HCT116 (cell line): ENCODE measurements around the gene ENTPD8. TPM values are rescaled to one million over a fixed set of nuclear protein-coding genes. Genes with fewer than 3 reads are reported as not detected.
A peak's percentile ranks its signal among the peaks of the same experiment; 100 is the strongest.

Source experiments
- ATAC-seq: fragments of 200-7000 bp; cut with Tn5 transposase; 2 replicates; pipeline ENCODE4 v1.9.1; 2020; ENCODE audit warnings: mild to moderate bottlenecking, moderate library complexity
- BruUV-seq: library from RNA; stranded (reverse); fragments of 400-500 nt; replicated peaks from 2 replicates; lab custom pipeline; 2021; lab: Mats Ljungman, UMichigan
- CTCF ChIA-PET: fragments of 300-600 bp; sonication (Branson Sonifier 250); formaldehyde crosslinking; loops from one replicate; lab custom pipeline; 2021; ENCODE audit warnings: antibody characterized with exemption; lab: Charles Lee
- POLR2A ChIA-PET: fragments of 300-600, 350-600 bp; sonication (Branson Sonifier 250); formaldehyde crosslinking; loops from one replicate; lab custom pipeline; 2021; ENCODE audit warnings: antibody characterized with exemption; lab: Charles Lee
- RAD21 ChIA-PET, 2 experiments: fragments of 300-600 bp; sonication (Branson Sonifier 250); formaldehyde crosslinking; loops; one replicate each; lab custom pipeline; 2023; ENCODE audit warnings: low total read pairs in 2 of 2; ENCODE audit not compliant: uncharacterized antibody in 2 of 2, unreplicated experiment in 2 of 2, low non-redundant PET in 1 of 2; lab: Charles Lee
- DNase-seq: peaks from one replicate; pipeline ENCODE4 v3.0.0-alpha.2; 2010; ENCODE audit warnings: low read depth, low spot score
- H2AFZ ChIP-seq: fragments of 200-600 bp; shearing (Covaris generic), sonication (generic); 2 replicates; pipeline ENCODE4 v1.6.1; 2017; ENCODE audit warnings: low read depth, mixed run types, mixed read lengths, antibody characterized with exemption, low read length; ENCODE audit not compliant: poor library complexity, severe bottlenecking
- H3K27ac ChIP-seq: 2 replicates; pipeline ENCODE4 v1.5.1; 2012; ENCODE audit warnings: low read depth, low read length
- H3K27me3 ChIP-seq: fragments of 200-600 bp; sonication (generic); 2 replicates; pipeline ENCODE4 v1.6.1; 2016; ENCODE audit warnings: mixed run types, low read length, mixed read lengths; ENCODE audit not compliant: insufficient read depth
- H3K36me3 ChIP-seq, 2 experiments: fragments of 200-500 bp in 1 of 2; fragments of 200-600 bp in 1 of 2; sonication (Bioruptor generic) in 1 of 2; sonication (generic) in 1 of 2; 2 replicates each; pipeline versions ENCODE4 v1.5.1 to v1.6.1; 2014 to 2016; ENCODE audit warnings: low read length in 2 of 2, inconsistent platforms in 1 of 2, mixed read lengths in 1 of 2, mixed run types in 1 of 2; ENCODE audit not compliant: insufficient read depth in 2 of 2, control insufficient read depth in 1 of 2
- H3K4me1 ChIP-seq, 2 experiments: fragments of 200-600 bp in 1 of 2; sonication (generic) in 1 of 2; 2 replicates each; pipeline versions ENCODE4 v1.5.1 to v1.6.1; 2012 to 2017; ENCODE audit warnings: low read length in 2 of 2, inconsistent platforms in 1 of 2, mild to moderate bottlenecking in 1 of 2, mixed read lengths in 1 of 2, mixed run types in 1 of 2, moderate library complexity in 1 of 2; ENCODE audit not compliant: insufficient read depth in 2 of 2, control insufficient read depth in 1 of 2
- H3K4me2 ChIP-seq: fragments of 200-600 bp; sonication (generic); 2 replicates; pipeline ENCODE4 v1.6.1; 2017; ENCODE audit warnings: mixed run types, low read length, mixed read lengths
- H3K4me3 ChIP-seq, 2 experiments: fragments of 200-600 bp in 1 of 2; sonication (generic) in 1 of 2; replicated peaks in 1 of 2; 2 replicates each; pipeline ENCODE4 v1.5.1; 2011 to 2016; ENCODE audit warnings: low read length in 2 of 2, control low read depth in 1 of 2, low read depth in 1 of 2, mild to moderate bottlenecking in 1 of 2, mixed read lengths in 1 of 2, mixed run types in 1 of 2
- H3K79me2 ChIP-seq: fragments of 200-600 bp; sonication (generic); 2 replicates; pipeline ENCODE4 v1.6.1; 2017; ENCODE audit warnings: mild to moderate bottlenecking, mixed run types, low read length, moderate library complexity, mixed read lengths; ENCODE audit not compliant: insufficient read depth
- H3K9ac ChIP-seq: fragments of 200-600 bp; sonication (generic); 2 replicates; pipeline ENCODE4 v1.6.1; 2016; ENCODE audit warnings: low read length, mixed read lengths
- H3K9me2 ChIP-seq: fragments of 200-600 bp; sonication (generic), shearing (Covaris generic); 2 replicates; pipeline ENCODE4 v1.6.1; 2017; ENCODE audit warnings: mixed run types, mild to moderate bottlenecking, moderate library complexity; ENCODE audit not compliant: insufficient read depth
- H3K9me3 ChIP-seq, 2 experiments: fragments of 200-500 bp in 1 of 2; fragments of 200-600 bp in 1 of 2; sonication (Bioruptor generic) in 1 of 2; sonication (generic) in 1 of 2; 2 replicates each; pipeline ENCODE4 v1.6.1; 2014 to 2017; ENCODE audit warnings: low read length in 2 of 2, mixed read lengths in 2 of 2, inconsistent platforms in 1 of 2, low read depth in 1 of 2, mild to moderate bottlenecking in 1 of 2, mixed run types in 1 of 2, moderate library complexity in 1 of 2; ENCODE audit not compliant: control insufficient read depth in 1 of 2, insufficient read depth in 1 of 2
- H4K20me1 ChIP-seq: fragments of 200-600 bp; sonication (generic), shearing (Covaris generic); 2 replicates; pipeline ENCODE4 v1.6.1; 2017; ENCODE audit warnings: mixed run types, mild to moderate bottlenecking, moderate library complexity; ENCODE audit not compliant: insufficient read depth
- CBX3 ChIP-seq: IDR thresholded peaks from 2 replicates; pipeline ENCODE4 v1.6.1; 2012; ENCODE audit warnings: low read depth
- ELF1 ChIP-seq: IDR thresholded peaks from 2 replicates; pipeline ENCODE4 v1.6.1; 2012; ENCODE audit warnings: low read depth, borderline replicate concordance
- SP1 ChIP-seq: IDR thresholded peaks from 2 replicates; pipeline ENCODE4 v1.6.1; 2012; ENCODE audit warnings: low read depth
- intact Hi-C: fragments of 100-400 bp; cut with micrococcal nuclease; formaldehyde crosslinking; loops from 2 replicates; pipeline ENCODE4 v1.10.0; 2022
- total RNA-seq: library from RNA; stranded (reverse); gene quantifications from one replicate; pipeline ENCODE4 v1.2.1, GENCODE V29; 2021; ENCODE audit not compliant: unreplicated experiment
- TF ChIP-seq, protein P1 (sequence below), 3 experiments: fragments of 200-600 bp in 1 of 3; sonication (generic) in 1 of 3; IDR thresholded peaks in 2 of 3; conservative IDR thresholded peaks in 1 of 3; 2 replicates each; pipeline ENCODE4 v1.5.1; 2012 to 2017; ENCODE audit warnings: low read depth in 2 of 3, low read length in 2 of 3, antibody characterized with exemption in 1 of 3, borderline replicate concordance in 1 of 3, control low read depth in 1 of 3, mild to moderate bottlenecking in 1 of 3, mixed read lengths in 1 of 3, mixed run types in 1 of 3, moderate library complexity in 1 of 3; ENCODE audit not compliant: insufficient read depth in 1 of 3

ENTPD8 gene
- total RNA-seq, 1 experiment from 2014 or later: 1.7 TPM

DNA sequence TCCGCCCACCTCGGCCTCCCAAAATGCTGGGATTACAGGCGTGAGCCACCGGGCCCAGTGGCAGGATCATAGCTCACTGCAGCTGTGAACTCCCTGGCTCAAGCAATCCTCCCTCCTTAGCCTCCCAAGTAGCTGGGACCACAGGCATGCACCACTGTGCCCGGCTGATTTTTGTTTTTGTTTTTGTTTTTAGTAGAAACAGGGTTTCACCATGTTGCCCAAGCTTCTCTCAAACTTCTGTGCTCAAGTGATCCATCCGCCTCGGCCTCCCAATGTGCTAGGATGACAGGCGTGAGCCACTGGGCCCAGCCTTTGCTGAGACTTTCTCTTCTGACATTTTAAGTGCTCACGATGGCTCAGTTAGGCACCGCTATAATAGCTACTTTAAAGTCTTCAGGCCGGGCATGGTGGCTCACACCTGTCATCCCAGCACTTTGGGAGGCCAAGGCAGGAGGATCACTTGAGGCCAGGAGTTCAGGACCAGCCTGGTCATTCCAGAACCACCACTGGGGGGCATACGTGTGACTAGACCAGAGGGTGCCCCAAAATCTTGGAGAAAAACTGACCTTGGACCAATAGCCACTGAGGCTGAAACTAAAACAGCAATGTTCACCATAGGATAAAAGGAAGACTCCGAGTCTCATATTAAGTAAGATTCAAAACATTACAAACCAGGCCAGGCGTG lies 3.1 kb upstream of the ENTPD8 start:
- H3K27ac ChIP-seq: no peak overlapping the region
- RAD21 ChIA-PET: interaction anchor here in 1 of 2 experiments (1.3 kb wide), 1 partner anchor 158 kb away, joined by 4 read pairs; no protein-coding TSS in a partner anchor
- DNase-seq: no peak
- H3K4me2 ChIP-seq: no peak overlapping the region
- no TSS peak for BruUV-seq
- no peak overlapping the region for H3K9ac ChIP-seq
- no peaks in the 10 kb centered on the region for H3K79me2 ChIP-seq
- ATAC-seq: no peak
- no peaks in the 10 kb centered on the region for H3K9me3 ChIP-seq
- POLR2A ChIA-PET: interaction anchor here (1.3 kb wide), 1 partner anchor 19 kb away, joined by 3 read pairs; no protein-coding TSS in a partner anchor
- peaks cover 16 to 33% of the 10 kb centered on the region in 2 experiments for H3K4me1 ChIP-seq
- no peak for TF ChIP-seq ELF1
- TF ChIP-seq, protein P1, sequence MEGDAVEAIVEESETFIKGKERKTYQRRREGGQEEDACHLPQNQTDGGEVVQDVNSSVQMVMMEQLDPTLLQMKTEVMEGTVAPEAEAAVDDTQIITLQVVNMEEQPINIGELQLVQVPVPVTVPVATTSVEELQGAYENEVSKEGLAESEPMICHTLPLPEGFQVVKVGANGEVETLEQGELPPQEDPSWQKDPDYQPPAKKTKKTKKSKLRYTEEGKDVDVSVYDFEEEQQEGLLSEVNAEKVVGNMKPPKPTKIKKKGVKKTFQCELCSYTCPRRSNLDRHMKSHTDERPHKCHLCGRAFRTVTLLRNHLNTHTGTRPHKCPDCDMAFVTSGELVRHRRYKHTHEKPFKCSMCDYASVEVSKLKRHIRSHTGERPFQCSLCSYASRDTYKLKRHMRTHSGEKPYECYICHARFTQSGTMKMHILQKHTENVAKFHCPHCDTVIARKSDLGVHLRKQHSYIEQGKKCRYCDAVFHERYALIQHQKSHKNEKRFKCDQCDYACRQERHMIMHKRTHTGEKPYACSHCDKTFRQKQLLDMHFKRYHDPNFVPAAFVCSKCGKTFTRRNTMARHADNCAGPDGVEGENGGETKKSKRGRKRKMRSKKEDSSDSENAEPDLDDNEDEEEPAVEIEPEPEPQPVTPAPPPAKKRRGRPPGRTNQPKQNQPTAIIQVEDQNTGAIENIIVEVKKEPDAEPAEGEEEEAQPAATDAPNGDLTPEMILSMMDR (IDR thresholded peaks at IDR 0.05 in 2 of 3, conservative IDR thresholded peaks at IDR 0.05 in 1 of 3; ENCODE audit: borderline replicate concordance in 1 of 3, insufficient read depth in 1 of 3, low read depth in 2 of 3, low read length in 2 of 3): peak in 2 of 3 experiments; percentile 22 to 23; a peak in 1 of 6 replicates
- no peaks in the 10 kb centered on the region for H3K9me2 ChIP-seq
- CTCF ChIA-PET: interaction anchor here (0.8 to 1.9 kb wide), 4 partner anchors 21 to 157 kb away, joined by 3 to 10 read pairs (median 6); partner anchors contain the start of genes EXD3, MRPL41, NOXA1 and NRARP
- no peaks in the 10 kb centered on the region for H3K27me3 ChIP-seq
- no peak overlapping the region for H2AFZ ChIP-seq
- H3K4me3 ChIP-seq: no peak overlapping the region
- H4K20me1 ChIP-seq: no peaks in the 10 kb centered on the region
- intact Hi-C loops: loop anchor here (2.0 kb wide), 1 partner anchor 149 kb away; no protein-coding TSS in a partner anchor
- H3K36me3 ChIP-seq: peaks cover 0 to 2% of the 10 kb centered on the region in 2 experiments; a peak in 1 of 4 replicates

DNA sequence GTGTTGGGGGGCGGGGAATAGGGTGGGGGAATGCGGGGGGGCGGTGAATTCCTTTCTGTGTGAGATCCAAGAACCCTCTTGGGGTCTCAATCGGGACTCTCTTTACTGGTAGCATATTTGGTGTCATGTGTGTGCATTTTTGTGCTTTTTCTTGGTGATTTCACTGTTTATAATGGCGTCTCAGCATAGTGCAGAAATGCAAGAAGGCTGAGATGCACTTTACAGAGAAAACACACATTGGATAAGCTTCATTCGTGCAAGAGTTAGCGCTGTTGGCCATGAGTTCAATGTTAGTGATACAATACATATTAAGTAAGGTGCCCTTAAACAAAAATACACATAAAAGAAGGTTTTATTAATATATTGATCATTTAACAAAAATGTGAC lies 771 bp upstream of the ENTPD8 start:
- POLR2A ChIA-PET: interaction anchor here (0.9 to 1.2 kb wide), 3 partner anchors 12 to 201 kb away, joined by 3 read pairs; partner anchors contain the start of gene TUBB4B

More for the DNA sequence above, 771 bp upstream of the ENTPD8 start:
- H3K36me3 ChIP-seq: no peaks in the 10 kb centered on the region
- no peaks in the 10 kb centered on the region for H3K27me3 ChIP-seq
- no peaks in the 10 kb centered on the region for H3K79me2 ChIP-seq
- ChIA-PET CTCF (interaction anchor here (1.5 kb wide), 1 partner anchor 19 kb away, joined by 10 read pairs; the partner anchor contains the start of genes EXD3 and NOXA1), RAD21 (interaction anchor here in 1 of 2 experiments (0.7 kb wide), 1 partner anchor 19 kb away, joined by 3 read pairs; the partner anchor contains the start of gene EXD3)
- DNase-seq: no peak
- no peaks in the 10 kb centered on the region for H3K9me2 ChIP-seq
- no peaks in the 10 kb centered on the region for H4K20me1 ChIP-seq
- H3K4me2 ChIP-seq: peak overlapping the region; percentile 89
- peaks cover 21 to 44% of the 10 kb centered on the region in 2 experiments for H3K4me1 ChIP-seq
- H3K9ac ChIP-seq: peak overlapping the region; percentile 23; the same call in 1 of the 2 replicates
- ATAC-seq: 0 out of 2 replicates have a peak, but pooled peaks have one; percentile 0
- no peaks in the 10 kb centered on the region for H3K9me3 ChIP-seq
- peak overlapping the region; percentile 26 to 33; a peak in 3 of 4 replicates for H3K4me3 ChIP-seq
- BruUV-seq: no TSS peak
- peak overlapping the region; percentile 97 for H2AFZ ChIP-seq
- TF ChIP-seq CBX3 (no peak), SP1 (0 out of 2 replicates have a peak, but pooled peaks have one; percentile 8)
- TF ChIP-seq, all 23 proteins: peak for 1
- intact Hi-C loops: no loop called here
- no peak overlapping the region for H3K27ac ChIP-seq
